Glomerular endothelial cell (primary cell): ENCODE results near the gene CCDC87. TPM values are rescaled to one million over a fixed set of nuclear protein-coding genes. Genes with fewer than 3 reads are reported as not detected.
"Not testable (repeated sequence)": the region's sequence is repeated elsewhere in the genome, so short reads cannot be mapped to it uniquely, and the experiment has no call there.

Source experiments
- DNase-seq: peaks from one replicate; pipeline ENCODE4 v3.0.0-alpha.2; 2011; ENCODE audit warnings: low read depth, low spot score; ENCODE audit errors: extremely low read depth
- total RNA-seq: library from RNA; depleted of rRNA; stranded (reverse); fragments of >200 nt; gene quantifications from 2 replicates; pipeline ENCODE4 v1.2.3, GENCODE V29; 2015

The CCDC87 gene, protein sequence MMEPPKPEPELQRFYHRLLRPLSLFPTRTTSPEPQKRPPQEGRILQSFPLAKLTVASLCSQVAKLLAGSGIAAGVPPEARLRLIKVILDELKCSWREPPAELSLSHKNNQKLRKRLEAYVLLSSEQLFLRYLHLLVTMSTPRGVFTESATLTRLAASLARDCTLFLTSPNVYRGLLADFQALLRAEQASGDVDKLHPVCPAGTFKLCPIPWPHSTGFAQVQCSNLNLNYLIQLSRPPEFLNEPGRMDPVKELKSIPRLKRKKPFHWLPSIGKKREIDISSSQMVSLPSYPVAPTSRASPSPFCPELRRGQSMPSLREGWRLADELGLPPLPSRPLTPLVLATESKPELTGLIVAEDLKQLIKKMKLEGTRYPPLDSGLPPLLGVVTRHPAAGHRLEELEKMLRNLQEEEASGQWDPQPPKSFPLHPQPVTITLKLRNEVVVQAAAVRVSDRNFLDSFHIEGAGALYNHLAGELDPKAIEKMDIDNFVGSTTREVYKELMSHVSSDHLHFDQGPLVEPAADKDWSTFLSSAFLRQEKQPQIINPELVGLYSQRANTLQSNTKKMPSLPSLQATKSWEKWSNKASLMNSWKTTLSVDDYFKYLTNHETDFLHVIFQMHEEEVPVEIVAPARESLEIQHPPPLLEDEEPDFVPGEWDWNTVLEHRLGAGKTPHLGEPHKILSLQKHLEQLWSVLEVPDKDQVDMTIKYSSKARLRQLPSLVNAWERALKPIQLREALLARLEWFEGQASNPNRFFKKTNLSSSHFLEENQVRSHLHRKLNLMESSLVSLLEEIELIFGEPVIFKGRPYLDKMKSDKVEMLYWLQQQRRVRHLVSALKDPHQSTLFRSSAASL
- 0.18 and 0.73 TPM in 2 replicates for total RNA-seq

GRCh38 chr11:66592457-66593302 is at the start of gene CCDC87, which contains the start of gene CCS:
TSS of gene CCDC87 (minus strand) at chr11:66593063. CDS start at chr11:66593015, 48 bp downstream.
TSS of gene CCS (plus strand) at chr11:66593185. CDS start at chr11:66593262, 77 bp downstream.
- DNase-seq = no peak

- no peak for DNase-seq
Observed at GRCh38 chr11:66641834-66642233, 49.0 kb upstream of the CCDC87 start.

DNA sequence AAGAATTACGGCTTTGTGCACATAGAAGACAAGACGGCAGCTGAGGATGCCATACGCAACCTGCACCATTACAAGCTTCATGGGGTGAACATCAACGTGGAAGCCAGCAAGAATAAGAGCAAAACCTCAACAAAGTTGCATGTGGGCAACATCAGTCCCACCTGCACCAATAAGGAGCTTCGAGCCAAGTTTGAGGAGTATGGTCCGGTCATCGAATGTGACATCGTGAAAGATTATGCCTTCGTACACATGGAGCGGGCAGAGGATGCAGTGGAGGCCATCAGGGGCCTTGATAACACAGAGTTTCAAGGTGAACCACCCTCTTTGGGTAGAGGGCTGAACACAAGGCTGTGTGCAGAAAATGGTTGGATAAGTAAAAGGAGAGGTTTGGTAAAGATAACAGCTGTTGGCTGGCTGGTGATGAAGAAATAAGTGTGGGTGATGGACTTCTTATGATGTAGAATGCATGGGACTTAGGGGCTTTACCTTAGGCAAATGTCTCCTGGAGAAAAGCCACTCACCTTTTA is 47.0 kb upstream of the CCDC87 start:
- DNase-seq = not testable (repeated sequence)

DNA sequence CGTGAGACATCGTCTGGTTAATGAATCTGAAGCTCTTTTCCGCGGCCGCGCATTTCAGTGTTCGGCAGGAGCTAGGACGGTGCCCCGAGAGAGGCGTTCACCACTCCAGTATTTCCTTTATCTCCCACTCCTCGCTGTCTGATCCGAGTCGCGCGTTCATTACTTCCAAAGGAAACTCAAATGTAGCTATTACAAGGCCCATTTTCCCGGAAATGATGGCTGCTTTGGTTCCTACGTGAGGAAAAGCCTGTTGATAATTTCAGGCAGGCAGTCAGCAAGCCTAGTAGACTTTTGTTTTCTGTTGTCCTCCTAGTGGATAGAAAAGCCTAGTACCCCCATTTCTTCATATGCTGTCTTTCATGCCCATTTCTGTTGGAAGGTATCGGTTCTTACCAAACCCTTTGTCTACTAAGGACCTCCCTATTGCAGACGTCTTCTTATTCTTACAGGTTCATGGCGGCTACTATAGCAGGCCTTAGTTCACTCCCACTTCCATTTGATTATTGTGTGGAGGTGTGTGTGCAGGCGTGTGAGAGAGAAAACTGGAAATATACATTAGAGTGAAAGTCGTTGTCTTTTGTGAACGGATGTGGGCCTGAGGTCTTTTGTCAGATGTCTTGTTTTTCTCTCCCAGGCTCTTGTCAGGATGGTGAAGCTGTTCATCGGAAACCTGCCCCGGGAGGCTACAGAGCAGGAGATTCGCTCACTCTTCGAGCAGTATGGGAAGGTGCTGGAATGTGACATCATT is 46.4 kb upstream of the CCDC87 start:
- no peak for DNase-seq

DNA sequence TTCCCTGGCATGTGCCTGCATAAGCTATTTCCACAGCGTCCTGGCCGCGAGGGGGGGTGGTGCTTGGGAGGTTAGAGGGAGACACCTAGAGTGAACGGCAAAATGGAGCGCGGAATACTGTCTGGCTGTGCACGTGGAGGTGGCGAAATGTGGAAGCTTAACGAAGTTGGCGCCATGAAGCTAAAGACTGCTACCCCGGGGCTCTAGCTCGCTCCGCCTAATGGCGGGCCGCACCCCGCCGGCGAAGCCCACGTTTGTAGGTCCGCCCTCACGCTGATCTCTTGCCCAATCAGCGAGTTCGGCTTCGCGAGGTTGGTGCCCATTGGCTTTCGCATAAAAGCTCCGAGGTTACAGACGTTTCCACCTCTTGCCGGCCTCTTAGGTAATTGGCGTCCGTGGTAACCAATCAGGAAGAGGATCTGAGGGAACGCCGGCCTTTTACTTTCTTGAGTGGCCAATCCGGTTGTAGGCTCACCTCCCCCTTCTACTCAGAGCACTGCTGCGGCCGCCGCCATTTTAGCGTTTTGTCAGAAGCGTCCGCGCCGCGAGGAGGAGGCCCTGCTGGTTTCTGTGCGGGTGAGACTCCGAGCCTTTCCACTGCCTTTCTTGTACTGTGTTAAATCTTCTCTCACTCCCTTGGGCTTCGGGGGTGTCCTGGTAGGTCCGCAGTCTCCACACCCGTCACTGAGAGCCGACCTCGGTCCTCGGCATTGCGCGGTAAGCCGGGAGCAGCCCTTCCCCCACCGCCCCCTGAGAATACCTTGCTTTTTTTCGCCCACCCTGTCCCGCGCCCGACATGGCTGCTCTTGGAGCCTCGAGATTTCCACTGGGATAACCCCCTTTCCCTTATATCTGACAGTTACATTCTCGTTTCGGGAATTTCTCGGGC is 45.6 kb upstream of the CCDC87 start, which contains the start of gene RBM4:
RBM4 (plus strand) TSS at position 527 of the 889 bp plus-strand sequence. CDS start 1,009 bp downstream, outside the sequence.
- DNase-seq = peak; percentile 99

DNA sequence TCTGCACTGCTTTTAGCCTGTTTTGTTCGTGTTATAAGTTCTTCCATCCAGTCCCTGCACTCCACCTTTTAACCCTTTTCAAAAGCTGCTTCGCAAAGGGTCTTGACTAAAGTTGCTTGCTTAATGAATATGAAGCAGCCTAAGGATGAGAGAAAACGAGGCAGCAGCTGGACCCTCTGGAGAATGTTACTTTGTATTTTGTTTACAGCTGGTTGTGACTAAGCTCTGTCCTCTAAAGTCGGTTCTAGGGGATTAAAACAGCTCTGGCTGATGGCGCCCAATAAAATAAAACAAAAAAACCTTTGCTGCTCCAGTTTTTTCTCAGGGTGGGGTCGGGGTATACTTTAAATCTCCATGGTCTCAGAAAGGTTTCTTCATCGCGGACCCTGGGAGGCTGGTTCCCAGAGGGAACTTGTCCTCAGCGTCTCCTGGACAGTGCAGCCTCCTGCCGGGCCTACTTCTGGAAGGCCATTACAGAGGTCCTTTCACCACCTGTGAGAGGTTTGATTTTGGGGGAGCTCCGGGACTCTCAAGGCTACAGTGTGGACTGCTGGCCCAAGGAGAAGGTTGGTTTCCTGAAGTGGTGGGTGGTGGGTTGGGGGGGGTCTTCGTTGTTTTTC is 44.8 kb upstream of the CCDC87 start:
- DNase-seq = no peak

DNA sequence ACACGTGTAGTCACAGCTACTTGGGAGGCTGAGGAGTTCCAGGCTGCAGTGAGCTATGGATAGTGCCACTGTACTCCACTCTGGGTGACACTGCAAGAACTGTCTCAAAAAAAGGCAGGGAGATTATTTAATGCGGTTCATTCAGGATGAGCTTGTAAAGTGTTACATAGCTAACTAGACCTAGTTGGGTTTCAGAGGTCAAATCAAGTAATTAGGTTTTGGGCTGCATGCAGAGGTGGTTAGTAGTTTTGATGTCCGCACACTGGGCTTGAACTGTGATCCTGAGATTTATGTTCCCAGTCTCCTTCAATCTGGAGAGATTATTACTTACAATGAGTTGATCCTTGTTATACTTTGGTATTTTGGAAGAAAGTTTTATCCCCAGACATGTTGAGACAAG is 43.5 kb upstream of the CCDC87 start:
- DNase-seq = no peak

DNA sequence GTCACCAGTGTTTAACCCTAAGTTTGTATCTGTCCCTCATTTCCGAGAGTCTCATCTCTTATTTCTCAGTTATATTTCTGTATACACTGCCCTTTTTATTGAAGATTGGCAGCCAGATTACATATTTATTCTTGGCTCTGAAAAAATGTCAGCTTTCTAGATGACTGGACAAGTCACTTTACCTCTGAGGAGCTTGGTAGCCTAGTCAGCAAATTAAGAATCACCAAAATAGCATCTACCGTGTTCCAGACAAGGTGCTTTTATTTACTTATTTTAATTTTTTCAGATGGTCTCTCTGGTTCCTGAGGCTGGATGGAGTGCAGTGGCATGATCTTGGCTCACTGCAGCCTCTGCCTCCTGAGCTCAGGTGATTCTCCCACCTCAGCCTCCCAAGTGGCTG is 40.1 kb upstream of the CCDC87 start:
- no peak for DNase-seq

- no peak for DNase-seq
Observed at GRCh38 chr11:66631883-66632282, 39.0 kb upstream of the CCDC87 start.

DNA sequence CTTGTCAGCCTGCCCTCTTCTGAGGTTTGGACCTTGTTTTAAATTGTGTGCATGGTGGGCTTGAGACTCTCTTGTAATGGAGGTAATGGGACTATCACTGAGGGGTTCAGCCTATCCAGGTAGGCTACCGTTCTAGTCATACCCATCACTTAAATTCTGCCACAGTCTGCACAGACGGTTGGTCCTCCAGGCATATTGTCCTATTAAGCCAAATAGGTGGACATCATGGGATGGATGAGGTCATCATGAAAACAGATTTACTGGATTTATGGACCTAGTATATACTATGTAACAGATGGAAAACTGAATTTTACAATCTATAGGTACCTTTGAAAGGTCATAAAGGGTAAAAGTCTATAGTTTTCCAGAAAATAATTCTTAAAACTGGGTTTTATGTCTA is 36.5 kb upstream of the CCDC87 start:
- DNase-seq = no peak

- DNase-seq = no peak
Observed at GRCh38 chr11:66628061-66628603, 35.3 kb upstream of the CCDC87 start.

DNA sequence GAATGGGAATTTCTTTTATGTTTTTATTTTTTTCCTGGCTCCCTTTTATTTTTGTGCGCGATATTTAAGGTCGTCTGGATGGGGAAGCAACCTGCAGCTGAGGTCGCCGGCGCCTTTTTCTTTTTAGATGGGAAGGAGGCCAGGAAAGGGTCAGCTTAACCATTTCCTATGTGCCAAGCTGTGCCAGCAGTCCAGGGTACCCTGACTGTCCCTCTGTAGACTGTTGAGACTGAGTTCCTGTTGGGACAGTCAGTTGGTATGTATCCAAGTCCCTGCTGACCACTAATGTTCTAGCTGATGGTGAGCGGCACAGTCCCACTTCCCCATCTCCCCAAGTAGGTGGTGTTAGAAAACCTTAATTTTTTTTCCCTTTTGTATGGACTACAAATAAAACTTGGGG is 34.1 kb upstream of the CCDC87 start:
- no peak for DNase-seq

GRCh38 chr11:66626382-66626781 is 33.5 kb upstream of the CCDC87 start:
- DNase-seq = no peak

- DNase-seq = no peak
Observed at GRCh38 chr11:66625752-66626149, 32.9 kb upstream of the CCDC87 start.

GRCh38 chr11:66625041-66625751 is 32.3 kb upstream of the CCDC87 start:
- no peak for DNase-seq

DNA sequence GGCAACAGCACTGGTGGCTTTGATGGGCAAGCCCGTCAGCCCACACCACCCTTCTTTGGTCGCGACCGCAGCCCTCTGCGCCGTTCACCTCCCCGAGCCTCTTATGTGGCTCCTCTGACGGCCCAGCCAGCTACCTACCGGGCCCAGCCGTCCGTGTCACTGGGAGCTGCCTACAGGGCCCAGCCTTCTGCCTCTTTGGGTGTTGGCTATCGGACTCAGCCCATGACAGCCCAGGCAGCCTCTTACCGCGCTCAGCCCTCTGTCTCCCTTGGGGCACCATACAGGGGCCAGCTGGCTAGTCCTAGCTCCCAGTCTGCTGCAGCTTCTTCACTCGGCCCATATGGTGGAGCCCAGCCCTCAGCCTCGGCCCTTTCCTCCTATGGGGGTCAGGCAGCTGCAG is 31.6 kb upstream of the CCDC87 start:
- no peak for DNase-seq

- no peak for DNase-seq
Observed at GRCh38 chr11:66619080-66619554, 26.3 kb upstream of the CCDC87 start.
